GM19468 (cell line): ENCODE results near the gene SMIM29.

Source experiments
- ATAC-seq: cut with Tn5 transposase; IDR thresholded peaks from one replicate; pipeline ENCODE4 v1.9.1; 2021; ENCODE audit warnings: mild to moderate bottlenecking, moderate library complexity, moderate number of reproducible peaks; ENCODE audit not compliant: unreplicated experiment; ENCODE audit errors: extremely low read depth

The SMIM29 gene

DNA sequence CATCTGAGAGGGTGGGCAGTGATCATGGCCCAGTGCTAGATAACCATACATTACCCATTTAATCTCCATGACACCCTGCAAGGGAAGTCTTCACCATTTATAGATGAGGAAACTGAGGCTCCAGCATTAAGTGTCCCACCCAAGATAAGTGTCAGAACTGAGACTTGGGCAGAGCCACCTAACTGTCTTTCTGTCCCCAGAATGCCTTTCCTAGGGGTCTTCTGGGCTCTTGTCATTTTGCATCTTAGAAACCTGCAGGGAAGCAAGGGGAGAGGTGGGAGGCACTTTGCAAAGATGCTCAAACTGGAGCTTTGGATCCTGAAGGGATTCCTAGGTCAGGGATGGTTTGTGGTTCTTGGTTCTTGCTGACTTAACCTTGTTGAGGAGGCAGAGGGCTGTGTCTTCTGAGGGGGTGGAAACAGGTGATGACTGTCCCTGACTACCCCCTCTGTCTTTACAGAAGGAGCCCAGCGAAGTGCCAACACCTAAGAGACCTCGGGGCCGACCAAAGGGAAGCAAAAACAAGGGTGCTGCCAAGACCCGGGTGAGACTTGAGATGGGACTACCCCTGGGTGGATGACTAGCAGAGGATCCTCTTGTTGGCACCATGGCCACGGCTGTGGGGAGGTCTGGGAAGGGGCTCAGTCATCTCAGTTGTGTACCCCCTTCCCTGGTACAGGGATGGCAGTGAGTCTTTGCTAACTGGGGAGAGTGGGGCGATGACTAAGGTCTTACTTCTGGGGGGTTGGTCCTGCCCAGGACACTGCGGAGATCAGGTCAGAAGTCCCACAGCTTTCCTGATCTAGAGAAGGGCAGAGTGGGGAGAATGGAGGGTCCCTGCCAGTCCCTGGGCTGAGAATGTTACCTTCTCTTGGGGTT is 6.3 kb downstream of the SMIM29 start:
- ATAC-seq, result no peak

DNA sequence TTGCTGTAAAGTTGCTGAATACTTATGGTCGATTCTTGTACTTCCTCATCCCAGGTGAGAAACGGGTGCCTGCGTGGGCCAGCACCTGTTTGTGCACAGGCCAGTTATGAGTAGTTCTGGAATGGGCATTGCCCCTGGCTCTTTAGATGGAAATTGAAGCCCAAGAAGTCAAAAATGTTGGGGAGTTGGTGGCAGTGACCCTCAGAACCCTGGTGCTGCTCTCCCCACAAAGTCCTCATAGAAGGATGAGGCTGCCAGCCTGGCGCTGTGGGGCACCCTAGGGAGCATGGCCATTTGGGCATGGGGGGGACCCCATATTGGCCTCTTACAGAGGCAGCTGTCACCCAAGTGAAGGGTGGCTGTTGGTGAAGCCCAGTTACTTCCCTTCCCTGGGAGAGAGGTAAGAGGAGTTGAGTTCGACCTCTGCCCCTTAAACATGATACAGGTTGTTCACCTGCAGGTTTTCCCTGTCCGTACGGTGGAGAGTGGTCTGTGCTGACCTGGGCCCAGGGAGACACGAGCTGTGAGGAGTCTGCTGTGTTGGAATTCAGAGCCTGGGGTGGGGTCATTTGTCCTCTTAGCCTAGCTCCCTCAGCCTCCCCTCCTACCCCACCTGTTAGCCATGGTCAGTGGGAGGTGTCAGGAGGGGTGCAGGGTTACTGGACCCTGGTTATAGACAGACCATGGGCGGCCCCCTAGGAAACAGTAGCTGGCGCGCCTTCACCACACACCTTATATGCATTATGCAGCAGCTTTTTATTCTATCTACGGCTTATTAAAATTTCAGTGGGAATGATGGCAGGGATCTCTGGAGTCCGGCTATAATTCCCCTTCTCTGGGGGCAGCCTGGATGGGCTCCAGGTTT is 7.2 kb downstream of the SMIM29 start:
- no peak for ATAC-seq

DNA sequence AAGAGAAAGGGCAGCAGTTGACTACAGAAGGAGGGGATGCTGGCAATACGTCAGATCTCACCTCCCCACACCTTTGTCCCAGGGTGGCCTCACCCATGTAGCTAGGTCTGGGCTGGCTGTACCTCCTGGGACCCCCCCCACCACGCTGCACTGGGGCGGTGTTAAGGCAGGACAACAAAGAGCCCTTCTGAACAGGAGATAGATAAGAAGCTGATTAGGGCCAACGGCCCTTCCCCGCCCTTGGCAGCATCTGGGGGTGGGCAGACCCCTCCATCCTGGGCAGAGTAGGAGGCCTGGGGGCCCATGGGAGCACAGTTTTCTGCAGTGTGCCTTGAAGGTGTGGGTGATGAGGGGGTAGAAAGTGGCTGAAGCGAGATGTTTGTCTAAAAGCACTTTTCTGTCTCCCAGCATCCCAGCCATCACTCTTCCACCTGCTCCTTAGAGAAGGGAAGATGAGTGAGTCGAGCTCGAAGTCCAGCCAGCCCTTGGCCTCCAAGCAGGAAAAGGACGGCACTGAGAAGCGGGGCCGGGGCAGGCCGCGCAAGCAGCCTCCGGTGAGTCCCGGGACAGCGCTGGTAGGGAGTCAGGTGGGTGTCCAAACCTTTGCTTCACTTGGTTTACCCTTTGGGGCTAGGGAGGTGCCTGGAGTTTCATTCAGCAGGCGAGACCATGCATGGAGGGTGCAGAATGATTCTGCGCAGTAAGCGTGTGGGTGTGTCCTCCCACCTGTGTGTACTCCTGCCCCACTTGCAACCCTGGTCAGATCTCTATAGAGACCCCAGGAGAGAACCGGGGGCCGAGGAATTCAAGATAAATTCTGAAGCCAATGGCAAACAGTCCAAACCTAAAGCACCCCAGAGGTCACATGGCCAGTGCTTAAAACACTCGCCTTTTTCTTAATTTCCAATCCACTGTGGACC is 8.2 kb downstream of the SMIM29 start:
- ATAC-seq, result no peak

DNA sequence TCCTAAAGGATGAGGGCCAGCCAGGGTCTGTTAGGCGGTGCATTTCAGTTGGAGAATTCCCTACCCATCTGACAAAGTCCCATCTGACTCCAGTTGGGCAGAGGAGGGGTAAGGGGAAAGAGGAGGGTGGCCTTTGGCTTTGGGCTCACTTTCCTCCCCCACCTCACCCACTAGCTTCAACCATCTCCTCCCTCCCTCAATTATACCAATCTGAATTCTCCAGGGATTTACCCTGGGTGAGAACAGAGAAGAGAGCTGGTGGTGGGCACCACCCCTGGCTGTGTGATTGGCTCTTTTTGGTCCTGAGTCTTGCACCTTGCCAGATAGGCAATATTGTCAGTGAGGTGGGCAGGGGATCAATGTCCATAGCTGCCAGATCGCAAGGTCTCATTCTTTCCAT is 8.9 kb downstream of the SMIM29 start:
- no peak for ATAC-seq

DNA sequence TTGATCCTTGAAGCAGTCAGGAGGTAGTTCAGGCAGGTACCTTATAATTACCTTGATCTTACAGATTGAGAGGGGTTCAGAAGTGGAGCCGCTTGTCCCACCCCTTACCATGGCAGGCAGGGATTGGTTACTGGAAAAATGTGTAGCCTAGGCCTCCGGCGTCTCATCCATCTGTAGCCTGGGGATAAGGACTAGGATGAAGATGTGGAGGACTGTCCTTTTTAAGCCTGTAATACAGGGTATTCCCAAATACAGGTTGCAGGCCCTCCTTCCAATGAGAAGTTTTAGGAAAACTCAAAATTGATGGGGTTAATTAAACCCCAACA is 9.3 kb downstream of the SMIM29 start:
- ATAC-seq, result no peak

DNA sequence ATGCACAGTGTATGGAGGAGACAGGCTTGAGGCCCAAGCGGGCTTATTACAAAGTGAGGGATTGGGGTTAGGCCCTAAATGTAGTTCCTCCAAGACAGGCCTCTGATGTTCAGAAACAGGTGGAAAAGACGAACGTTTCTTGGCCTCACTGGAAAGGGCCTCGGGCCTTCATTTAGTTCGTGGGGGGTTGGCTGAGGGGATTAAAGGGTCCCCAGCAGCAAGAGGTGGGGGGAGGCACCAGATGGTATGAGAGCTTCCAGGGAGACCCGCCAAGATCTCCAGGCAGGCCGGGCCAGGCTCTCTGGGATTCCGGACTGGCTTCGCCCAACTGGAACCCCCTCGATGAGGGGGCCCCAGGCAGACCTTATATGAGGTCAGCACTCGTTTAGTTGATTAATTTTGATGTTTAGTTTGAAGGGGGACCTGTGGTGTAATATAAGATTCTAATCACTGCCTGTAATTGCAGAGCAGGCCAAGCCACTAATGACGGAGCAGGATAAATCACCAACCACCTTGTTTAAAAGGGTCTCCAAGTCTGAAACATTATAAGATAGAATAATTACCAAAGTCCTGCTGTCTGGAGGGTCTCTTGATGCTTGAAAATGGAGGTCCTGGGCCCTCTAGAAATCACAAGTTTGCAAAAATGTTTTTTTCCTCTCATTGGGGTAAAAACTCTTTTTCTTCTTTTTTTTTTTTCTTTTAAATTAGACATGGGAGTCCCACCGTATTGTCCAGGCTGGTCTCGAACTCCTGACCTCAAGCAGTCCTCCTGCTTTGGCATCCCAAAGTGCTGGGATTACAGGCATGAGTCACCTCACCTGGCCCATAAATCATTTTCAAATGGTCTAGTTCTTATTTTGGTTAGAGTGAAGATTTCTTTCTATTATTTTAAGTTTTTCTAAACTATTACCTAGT is 10.0 kb downstream of the SMIM29 start:
- no peak for ATAC-seq

DNA sequence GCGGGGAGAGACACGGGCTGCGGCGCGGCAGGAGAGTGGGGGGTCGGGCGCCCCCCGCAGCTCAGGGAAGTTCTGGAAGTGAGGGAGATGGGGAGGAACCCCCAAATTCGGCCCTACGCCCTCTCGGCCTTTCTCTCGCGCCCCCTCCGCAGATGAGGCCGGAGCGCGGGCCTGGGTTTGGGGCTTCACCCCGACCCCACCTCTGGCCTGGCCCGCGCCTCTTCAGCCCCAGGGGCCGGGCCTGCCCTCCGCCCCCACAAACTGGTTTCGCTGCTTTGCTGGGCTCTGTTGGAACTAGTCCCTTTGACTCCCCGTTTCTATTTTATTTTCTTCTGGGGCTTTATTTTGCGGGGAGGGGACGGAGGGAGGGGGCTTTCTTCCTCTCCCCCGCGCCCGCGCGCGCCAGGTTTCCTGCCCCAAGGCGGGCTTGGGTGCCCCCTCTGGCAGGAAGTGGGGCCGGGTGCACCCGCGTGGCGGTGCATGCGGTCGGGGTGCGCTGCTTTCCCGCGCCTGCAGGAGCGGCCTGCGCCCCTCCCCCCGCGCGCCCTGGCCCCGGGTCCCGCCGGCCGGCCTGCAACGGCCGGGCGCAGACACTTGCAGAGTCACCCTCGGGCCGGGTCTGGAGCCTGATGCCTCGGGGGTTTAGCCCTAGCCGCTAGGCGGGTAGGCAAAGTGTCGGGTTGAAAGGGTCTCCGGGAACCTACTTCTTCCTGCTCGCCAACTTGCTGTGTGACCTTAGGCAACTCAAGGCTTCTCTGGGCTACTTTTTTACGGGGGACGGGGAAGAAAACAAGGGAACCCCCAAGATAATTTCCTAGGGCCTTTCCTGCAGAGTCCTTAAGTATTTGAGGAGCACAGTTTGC is 10.9 kb downstream of the SMIM29 start:
- no peak for ATAC-seq

DNA sequence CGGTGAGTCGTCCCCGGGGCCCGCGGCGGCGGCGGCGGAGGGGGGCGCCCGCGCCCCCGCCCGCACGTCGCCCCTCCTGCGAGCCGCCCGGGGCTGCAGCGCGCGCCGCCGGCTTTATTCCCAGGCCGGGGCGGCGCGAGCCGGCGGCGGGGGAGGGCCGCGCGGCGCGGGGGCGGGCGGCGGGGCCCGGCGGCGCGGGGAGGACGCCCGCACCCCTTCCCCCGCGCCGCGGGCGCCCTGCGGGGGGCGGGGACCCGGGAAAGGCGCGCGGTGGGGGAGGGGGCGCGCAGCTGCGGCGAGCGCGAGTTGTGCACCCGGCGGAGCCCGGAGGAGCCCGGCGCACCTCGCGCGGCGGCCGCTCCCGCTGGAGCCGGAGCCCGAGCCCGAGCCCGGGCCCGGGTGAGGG is 11.5 kb downstream of the SMIM29 start:
- ATAC-seq, result peak; percentile 5

DNA sequence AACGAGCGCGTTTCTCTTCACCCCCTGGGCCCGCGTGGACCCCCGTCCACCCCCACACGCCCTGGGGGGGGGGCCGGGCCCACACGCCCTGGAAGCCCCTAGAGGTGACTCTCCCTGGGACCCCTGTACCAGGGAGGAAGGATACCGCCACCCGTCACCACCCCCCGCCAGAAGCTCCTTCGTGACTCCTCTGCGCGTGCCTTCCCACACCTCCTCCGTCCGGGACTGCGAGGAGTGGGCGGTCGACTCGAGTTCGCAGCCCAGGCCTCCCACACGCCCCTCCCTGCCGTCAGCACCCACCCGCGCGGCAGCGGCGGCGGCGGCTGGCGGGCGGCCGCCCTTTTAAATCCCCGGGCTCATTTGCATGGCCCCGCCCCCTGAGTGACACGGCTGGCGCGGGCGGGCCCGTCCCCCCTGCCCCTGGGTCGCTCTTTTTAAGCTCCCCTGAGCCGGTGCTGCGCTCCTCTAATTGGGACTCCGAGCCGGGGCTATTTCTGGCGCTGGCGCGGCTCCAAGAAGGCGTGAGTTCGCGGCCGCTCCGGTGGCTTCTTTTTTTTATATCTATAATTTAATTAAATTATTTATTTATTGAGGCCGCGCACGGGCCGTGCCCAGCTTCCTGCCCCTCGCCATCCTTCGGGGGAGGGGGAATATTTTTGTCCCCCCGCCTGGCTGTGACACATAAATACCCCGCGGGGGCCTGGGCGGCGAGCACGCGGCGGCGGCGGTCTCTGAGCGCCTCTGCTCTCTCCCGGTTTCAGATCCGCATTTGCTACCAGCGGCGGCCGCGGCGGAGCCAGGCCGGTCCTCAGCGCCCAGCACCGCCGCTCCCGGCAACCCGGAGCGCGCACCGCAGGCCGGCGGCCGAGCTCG is 12.1 kb downstream of the SMIM29 start, which contains the start of gene HMGA1:
HMGA1 (plus strand) TSS at position 431 of the 873 bp plus-strand sequence. CDS start 3,908 bp downstream, outside the sequence.
- ATAC-seq, result peak; percentile 36

DNA sequence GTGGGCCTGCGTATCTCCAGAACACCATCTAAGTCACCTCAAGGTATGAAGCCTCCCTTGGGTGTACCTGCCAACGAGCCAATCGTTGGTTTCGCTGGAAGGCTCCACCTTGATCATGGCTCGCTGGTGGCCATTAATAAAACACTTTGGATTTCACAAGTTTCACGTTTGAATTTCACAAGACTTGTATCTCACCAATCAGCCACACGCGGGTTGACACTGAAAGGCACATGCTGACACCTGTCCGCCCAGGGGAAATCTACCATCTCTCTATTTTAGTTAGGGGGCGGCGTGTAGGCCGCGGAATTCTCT is 12.7 kb downstream of the SMIM29 start:
- no peak for ATAC-seq

DNA sequence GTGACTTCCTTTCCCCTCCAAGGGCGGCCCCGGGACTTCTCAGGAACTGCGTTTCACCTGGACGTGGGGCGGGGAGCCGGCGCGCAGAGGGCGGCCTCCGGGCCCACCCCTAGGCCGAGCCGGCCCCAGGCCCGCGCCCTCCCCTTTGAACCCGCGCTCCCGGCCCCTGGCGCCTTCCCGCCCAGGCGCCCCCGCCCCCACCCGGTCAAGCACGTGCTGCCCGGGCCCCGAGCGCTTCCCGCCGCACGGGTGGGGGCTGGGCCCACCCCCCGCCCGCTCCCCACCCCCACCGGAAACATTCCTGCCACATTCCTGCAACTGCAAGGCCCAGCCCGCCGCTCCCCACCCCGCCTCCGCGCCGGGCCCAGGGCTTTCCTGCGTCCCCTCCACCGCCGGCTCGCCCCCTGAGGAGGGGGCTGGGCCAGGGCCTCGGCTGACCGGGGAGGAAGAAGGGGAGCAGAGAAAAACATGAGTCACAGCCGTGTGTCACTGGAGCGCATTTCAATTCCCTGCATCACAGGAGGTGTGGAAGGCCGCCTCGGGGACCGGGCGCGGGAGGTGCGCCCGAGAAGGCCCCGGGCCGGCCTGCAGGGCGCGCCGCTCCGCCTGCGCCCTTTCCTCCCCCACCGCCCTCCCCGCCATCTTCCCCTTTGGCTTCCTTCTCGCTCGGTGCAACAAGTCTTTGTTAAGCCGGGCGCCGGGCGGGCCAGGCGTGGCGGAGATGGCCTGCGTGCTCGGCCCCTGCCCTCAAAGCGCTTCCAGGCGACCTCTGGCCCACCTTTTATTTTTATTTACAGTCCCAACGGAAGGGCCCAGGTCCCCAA is 13.3 kb downstream of the SMIM29 start:
- ATAC-seq, result no peak

DNA sequence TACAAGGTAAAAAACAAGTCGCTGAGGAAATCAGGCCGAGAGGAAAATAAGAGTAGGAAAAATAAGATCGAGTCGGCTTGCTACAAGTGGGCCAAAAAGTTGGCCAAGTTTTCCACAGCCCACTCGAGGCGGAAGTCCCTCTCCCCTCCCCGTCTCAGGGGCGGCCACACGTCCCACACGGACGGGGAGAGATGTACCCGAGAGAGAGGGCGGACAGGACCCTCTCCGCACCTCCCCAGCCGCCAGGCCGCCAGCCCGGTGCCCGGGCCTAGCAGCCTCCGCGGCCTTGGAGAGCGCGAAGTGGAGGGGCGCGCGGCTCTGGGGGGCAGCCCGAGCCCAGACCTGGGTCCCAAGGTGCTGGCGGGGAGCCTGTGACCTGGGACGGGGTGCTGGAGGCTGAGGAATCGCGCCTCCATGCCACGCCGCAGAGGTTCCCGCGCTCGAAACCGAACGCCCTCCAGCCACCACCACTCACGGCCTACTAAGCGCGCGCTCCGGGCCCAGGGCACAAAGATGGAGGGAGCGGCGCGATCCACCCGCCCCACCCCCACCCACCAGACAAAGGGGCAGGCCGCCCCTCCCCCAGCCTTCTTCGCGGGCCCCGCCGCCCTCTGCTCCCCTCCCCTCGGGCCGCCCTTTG is 14.0 kb downstream of the SMIM29 start:
- ATAC-seq, result no peak

DNA sequence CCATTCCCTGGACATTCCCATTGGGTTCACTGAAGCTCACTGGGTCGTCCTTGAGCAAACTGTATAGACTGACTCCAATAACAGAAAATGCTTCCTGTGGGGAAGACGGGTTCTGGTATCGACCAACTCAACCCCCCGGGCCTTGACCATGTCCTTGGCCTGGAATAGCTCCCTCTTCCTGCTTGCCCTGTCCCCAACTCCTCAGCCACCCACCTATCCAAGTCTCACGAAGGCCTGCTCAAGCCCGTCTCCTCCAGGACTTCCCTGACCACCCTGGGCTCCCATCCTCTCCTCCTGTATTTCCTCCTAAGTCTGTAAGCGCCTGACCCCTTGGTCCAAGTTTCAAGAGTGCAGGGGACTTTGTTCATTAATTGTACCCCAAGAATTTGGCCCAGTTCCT is 14.9 kb downstream of the SMIM29 start:
- ATAC-seq, result no peak

DNA sequence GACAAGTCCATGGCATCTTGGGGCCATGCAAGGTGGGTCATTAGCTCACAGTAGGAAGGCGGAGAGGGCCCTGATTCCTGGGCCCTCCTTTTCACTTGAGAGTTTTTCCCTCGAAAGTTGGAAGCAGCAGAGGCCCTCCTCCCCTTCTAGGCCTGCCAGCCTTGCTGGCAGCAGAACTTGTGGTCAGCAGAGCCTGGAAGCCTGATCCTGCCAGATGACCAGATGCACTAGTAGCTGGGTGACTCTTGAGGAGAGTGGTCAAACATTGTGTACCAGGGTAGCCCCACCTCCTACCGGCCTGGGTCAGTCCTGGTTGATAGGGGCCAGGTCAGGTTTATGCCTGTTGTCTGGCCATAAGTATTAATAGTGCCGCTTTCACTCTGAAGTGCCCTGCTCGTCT is 15.9 kb downstream of the SMIM29 start:
- ATAC-seq, result no peak

DNA sequence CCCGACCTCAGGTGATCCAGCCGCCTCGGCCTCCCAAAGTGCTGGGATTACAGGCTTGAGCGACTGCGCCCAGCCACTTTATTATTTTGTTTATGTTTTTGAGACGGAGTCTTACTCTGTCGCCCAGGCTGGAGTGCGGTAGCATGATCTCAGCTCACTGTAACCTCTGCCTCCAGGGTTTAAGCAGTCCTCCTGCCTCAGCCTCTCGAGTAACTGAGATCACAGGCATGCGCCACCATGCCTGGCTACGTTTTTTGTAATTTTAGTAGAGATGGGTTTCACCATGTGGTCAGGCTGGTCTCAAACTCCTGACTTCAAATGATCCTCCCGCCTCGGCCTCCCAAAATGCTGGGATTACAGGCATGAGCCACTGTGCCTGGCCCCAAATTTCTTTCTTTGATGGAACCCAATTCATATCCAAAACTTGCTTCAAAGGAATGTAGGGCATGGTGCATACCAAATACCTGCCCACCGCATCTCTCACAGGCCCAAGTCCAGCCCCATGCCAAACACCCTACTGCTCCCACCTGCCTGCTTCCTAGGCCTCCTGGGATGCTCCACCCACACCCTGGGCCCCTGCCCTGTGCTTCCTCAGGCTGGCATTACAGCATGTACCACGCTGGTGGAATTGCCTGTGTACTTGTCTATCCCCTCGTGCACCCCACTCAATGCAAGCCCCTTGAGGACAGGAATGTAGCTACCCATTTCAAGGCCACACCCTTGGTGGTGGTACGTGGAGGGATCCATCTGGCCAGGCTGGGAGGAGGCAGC is 17.1 kb downstream of the SMIM29 start:
- ATAC-seq, result no peak
